Psoas muscle (tissue), 8 donors: ENCODE results near the gene RPL10. TPM values are rescaled to one million over a fixed set of nuclear protein-coding genes. Genes with fewer than 3 reads are reported as not detected.

Source experiments
- ATAC-seq, 4 donors: fragments of 200-7000 bp; cut with Tn5 transposase; one replicate each; pipeline ENCODE4 v1.9.1; 2020; ENCODE audit warnings: moderate library complexity in 3 of 4, mild to moderate bottlenecking in 2 of 4
- DNase-seq, 2 donors: peaks; one replicate each; pipeline ENCODE4 v3.0.0-alpha.2; 2020
- H3K27ac ChIP-seq: fragments of 200-600 bp; one replicate; pipeline ENCODE4 v1.8.0; 2022
- H3K27me3 ChIP-seq, 3 donors: fragments of 200-600 bp in 1 of 3; one replicate each; pipeline versions ENCODE4 v1.6.1 to v1.8.0; 2013 to 2022; ENCODE audit warnings: low read length in 2 of 3, mild to moderate bottlenecking in 2 of 3, moderate library complexity in 1 of 3; ENCODE audit not compliant: insufficient read depth in 3 of 3
- H3K36me3 ChIP-seq, 2 donors: fragments of 200-600 bp in 1 of 2; one replicate each; pipeline versions ENCODE4 v1.6.1 to v1.8.0; 2013 to 2022; ENCODE audit warnings: low read depth in 1 of 2, mild to moderate bottlenecking in 1 of 2, moderate library complexity in 1 of 2; ENCODE audit not compliant: insufficient read depth in 1 of 2
- H3K4me1 ChIP-seq: fragments of 200-600 bp; one replicate; pipeline ENCODE4 v1.8.0; 2022
- H3K4me3 ChIP-seq: fragments of 200-600 bp; one replicate; pipeline ENCODE4 v1.8.0; 2022; ENCODE audit warnings: mild to moderate bottlenecking
- H3K9me3 ChIP-seq: fragments of 200-600 bp; one replicate; pipeline ENCODE4 v1.8.0; 2022
- WGBS, 3 donors: extraction: QIAGEN DNeasy Blood & Tissue Kit; methylation state at CpG; one replicate each; pipeline versions ENCODE4 v1.1.6 to v1.1.7; 2013; 5-methylcytosine and 5-hydroxymethylcytosine counted together
- intact Hi-C, 2 donors: fragments of 100-400 bp; cut with DNase I; formaldehyde crosslinking; loops; one replicate each; pipeline versions ENCODE4 v1.11.0 to v1.14.2; 2022
- polyA plus RNA-seq, 3 donors: library from polyadenylated mRNA; stranded (reverse); fragments of 200-250 nt; gene quantifications; one replicate each; pipeline ENCODE4 v1.2.3, GENCODE V29; 2013
- total RNA-seq, 4 donors: library from RNA; stranded (reverse); fragmentation: NEBNext Ultra II Directional in 2 of 4; extraction: Animal tissue kit (Norgen Biotek cat#: 25700) in 2 of 4; gene quantifications; one replicate each; pipeline versions ENCODE4 v1.2.1 to v1.2.4, GENCODE V29; 2021 to 2023
- TF ChIP-seq, protein P1 (sequence below): fragments of 200-600 bp; IDR thresholded peaks from one replicate; pipeline ENCODE4 v1.8.0; 2022; ENCODE audit warnings: antibody characterized with exemption
- donor health status: healthy with polysubstance abuse.
- donor health status: DM: no; HTN: no; CAD: no; lungs with moderate emphysema.
- donor health status: Bipolar disorder and iron deficiency.
- donor health status: healthy.
- donor health status: DM: yes; HTN: yes; CAD: no.
- donor health status: DM: no; HTN: no; CAD: no.
- donor health status: DM: no; HTN: no; CAD: no.
- donor health status: DM: yes; HTN: yes; CAD: no.

RPL10 gene
- total and polyA plus RNA-seq, 7 donors = 1,403 to 5,433 (median 2,633) TPM

DNA sequence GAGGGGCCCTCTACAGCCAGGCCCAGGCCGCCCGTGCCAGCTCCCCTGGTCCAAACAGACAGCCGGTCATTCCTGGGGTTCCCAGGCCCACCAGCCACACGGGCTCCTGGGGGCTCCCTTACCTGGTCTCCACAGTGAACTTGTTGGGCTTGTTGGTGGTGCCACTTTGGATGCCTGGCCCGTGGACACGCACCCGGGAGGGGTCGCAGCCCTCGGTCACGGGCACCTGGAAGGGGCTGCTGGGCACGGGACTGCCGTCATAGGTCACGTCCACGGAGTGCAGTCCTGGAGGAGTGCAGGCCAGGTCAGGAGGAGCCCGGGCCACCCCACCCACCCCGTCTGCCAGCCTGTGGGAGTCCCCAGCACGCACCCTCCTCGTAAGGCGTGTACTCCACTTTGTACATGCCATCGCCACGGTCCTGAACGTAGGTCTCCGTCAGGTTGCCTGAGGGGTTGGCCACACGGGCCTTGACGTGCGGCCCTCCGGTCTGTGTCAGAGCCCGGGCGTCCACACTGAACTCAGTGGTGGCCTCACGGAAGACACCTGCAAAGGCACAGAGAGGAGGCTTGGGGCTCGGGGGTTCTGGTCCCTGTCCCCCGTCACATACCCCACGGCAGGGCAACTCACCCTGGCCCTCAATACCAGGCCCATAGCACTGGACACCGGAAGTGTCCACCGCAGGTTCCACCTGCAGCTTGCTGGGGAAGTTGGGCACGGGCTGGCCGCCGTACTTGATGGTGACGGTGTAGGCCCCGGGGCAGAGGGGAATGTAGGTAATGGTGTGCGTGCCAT, 38.6 kb upstream of the RPL10 start:
- no peak for DNase-seq
- WGBS, 3 donors = 89 to 93% (median 91%) methylated on average over 35 to 41 of the region's 41 CpGs
- Histone ChIP-seq H3K9me3 (no peaks in the 10 kb centered on the region), H3K27ac (no peak overlapping the region), H3K4me3 (no peak overlapping the region), H3K4me1 (no peaks in the 10 kb centered on the region), H3K27me3 (no peaks in the 10 kb centered on the region), H3K36me3 (peaks cover 0 to 57% of the 10 kb centered on the region in 2 donors)
- intact Hi-C loops = no loop called here
- ATAC-seq = no peak
- TF ChIP-seq, protein P1, sequence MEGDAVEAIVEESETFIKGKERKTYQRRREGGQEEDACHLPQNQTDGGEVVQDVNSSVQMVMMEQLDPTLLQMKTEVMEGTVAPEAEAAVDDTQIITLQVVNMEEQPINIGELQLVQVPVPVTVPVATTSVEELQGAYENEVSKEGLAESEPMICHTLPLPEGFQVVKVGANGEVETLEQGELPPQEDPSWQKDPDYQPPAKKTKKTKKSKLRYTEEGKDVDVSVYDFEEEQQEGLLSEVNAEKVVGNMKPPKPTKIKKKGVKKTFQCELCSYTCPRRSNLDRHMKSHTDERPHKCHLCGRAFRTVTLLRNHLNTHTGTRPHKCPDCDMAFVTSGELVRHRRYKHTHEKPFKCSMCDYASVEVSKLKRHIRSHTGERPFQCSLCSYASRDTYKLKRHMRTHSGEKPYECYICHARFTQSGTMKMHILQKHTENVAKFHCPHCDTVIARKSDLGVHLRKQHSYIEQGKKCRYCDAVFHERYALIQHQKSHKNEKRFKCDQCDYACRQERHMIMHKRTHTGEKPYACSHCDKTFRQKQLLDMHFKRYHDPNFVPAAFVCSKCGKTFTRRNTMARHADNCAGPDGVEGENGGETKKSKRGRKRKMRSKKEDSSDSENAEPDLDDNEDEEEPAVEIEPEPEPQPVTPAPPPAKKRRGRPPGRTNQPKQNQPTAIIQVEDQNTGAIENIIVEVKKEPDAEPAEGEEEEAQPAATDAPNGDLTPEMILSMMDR = no peak

DNA sequence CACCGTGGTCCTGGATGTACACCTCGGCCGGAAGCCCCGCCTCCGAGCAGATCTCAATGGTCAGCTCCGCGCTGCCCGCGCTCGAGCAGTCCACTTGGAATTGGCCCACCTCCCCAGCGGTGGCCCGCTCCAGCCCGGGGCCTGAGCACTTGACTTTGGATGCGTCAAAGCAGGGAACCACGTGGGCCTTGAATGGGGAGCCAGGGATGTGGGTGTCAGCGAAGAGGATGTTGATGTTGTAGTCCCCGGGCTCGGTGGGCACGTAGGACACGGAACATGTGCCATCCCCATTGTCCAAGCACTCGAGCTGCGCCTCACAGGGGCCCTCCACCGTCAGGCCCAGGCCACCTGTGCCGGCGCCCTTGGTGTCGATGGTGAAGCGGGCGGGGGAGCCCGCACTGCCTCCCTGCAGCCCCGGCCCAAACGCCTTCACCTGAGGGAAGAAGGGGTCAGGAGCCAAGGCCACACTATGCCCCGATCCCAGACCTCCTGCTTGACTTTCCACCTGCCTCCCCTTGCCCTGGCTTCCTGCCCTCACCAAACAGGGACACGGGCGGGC, 37.9 kb upstream of the RPL10 start:
- H3K4me3 ChIP-seq = no peak overlapping the region
- DNase-seq (no peak), ATAC-seq (no peak)
- H3K4me1 ChIP-seq = no peaks in the 10 kb centered on the region
- intact Hi-C loops = no loop called here
- no peaks in the 10 kb centered on the region for H3K9me3 ChIP-seq
- no peaks in the 10 kb centered on the region for H3K27me3 ChIP-seq
- 87 to 94% (median 92%) methylated on average over 21 to 34 of the region's 34 CpGs for WGBS, 3 donors
- no peak overlapping the region for H3K27ac ChIP-seq
- TF ChIP-seq, protein P1 = no peak
- peaks cover 0 to 59% of the 10 kb centered on the region in 2 donors for H3K36me3 ChIP-seq

DNA sequence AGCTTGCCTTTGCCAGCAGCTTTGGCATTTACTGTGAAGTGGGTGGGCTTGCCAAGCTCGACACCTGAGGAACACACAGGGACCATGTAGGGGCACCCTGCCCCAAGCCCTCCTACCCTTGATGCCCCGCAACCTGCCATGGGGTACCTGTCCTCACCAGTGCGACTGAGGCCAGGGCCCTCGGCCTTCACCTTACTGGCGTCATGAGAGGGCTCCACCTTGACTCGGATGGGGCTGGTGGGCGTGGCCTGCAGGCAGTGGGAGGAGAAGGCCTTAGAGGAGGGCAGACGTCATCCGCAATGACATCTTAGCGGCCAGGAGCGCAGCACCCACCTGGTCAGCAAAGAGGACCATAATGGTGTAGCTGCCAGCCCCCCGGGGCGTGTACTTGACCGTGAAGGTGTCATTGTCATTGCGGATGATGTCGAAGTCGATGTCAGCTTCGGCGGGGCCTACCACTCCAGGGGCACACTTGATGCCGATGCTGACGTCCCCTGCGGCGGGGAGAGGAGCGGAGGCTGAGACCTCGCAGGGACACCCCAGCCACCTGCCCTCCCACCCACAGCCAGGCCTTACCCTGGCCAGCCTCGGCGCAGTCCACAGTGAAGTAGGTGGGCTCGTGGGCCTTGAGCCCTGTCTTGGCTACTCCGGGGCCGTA, 36.0 kb upstream of the RPL10 start:
- WGBS, 3 donors = 87 to 92% (median 90%) methylated on average over 20 to 30 of the region's 30 CpGs
- DNase-seq (no peak), ATAC-seq (no peak)
- Histone ChIP-seq H3K4me1 (peaks cover 3% of the 10 kb centered on the region), H3K27me3 (no peaks in the 10 kb centered on the region), H3K4me3 (no peak overlapping the region), H3K27ac (no peak overlapping the region), H3K36me3 (peaks cover 0 to 56% of the 10 kb centered on the region in 2 donors), H3K9me3 (no peaks in the 10 kb centered on the region)
- TF ChIP-seq, protein P1 = no peak
- intact Hi-C loops = no loop called here

DNA sequence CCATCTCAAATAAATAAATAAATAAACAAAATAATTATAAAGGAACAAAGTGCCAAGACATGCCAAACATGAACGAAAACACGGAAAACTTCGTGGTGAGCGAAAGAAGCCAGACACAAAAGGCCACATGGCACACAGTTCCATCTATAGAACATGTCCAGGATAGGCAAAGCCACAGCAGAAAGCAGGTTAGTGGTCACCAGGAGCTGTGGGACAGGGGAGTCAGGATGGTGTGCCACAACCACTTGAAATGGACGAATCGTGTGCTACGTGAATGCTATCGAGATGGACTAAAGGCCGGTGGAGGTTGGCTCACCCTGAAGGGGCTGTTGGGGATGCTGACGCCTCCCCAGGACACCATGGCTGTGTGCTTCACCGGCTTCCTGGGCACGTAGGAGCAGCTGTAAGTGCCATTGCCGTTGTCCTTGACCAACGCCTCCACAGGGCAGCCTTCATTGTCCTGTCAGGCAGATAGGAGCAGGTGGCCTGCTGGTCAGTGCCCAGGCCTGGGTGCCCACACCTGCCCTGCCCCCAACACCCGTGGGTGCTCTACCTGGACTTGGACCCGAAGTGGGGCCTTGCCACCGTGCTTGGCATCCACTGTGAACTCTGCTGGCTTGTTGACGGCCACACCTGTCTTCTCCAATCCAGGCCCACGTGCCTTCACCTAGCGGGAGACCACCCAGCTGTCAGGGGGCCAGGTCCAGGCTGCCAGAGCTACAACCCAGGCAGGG, 34.3 kb upstream of the RPL10 start:
- no peak for DNase-seq
- 78 to 83% (median 81%) methylated on average over 17 to 20 of the region's 20 CpGs for WGBS, 3 donors
- Histone ChIP-seq H3K9me3 (no peaks in the 10 kb centered on the region), H3K27me3 (no peaks in the 10 kb centered on the region), H3K4me1 (peaks cover 3% of the 10 kb centered on the region), H3K4me3 (no peak overlapping the region), H3K36me3 (peaks cover 0 to 43% of the 10 kb centered on the region in 2 donors), H3K27ac (no peak overlapping the region)
- intact Hi-C loops = no loop called here
- TF ChIP-seq, protein P1 = no peak
- no peak for ATAC-seq
